ENCODE data around the gene CACNG5.

DNA sequence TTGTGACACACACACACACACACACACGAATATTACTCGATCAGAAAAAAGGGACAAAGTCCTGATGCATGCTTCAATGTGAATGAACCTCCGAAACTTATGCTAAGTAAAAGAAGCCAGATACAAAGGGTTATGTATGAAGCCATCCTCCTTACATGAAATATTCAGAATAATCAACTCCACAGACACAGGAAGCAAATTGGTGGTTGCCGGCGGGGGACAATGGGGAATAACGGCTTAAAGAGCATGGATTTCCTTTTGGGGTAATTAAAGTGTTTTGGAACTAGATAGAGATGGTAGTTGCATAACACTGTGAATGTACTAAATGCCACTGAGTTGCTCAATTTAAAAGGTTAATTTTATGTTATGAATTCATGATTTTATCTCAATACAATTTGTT lies 8.1 kb upstream of the CACNG5 start:
- TF ChIP-seq, protein P1, sequence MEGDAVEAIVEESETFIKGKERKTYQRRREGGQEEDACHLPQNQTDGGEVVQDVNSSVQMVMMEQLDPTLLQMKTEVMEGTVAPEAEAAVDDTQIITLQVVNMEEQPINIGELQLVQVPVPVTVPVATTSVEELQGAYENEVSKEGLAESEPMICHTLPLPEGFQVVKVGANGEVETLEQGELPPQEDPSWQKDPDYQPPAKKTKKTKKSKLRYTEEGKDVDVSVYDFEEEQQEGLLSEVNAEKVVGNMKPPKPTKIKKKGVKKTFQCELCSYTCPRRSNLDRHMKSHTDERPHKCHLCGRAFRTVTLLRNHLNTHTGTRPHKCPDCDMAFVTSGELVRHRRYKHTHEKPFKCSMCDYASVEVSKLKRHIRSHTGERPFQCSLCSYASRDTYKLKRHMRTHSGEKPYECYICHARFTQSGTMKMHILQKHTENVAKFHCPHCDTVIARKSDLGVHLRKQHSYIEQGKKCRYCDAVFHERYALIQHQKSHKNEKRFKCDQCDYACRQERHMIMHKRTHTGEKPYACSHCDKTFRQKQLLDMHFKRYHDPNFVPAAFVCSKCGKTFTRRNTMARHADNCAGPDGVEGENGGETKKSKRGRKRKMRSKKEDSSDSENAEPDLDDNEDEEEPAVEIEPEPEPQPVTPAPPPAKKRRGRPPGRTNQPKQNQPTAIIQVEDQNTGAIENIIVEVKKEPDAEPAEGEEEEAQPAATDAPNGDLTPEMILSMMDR (IDR thresholded peaks at IDR 0.05; ENCODE audit: insufficient read depth, low read length) = no peak
- TF ChIP-seq, protein P2, sequence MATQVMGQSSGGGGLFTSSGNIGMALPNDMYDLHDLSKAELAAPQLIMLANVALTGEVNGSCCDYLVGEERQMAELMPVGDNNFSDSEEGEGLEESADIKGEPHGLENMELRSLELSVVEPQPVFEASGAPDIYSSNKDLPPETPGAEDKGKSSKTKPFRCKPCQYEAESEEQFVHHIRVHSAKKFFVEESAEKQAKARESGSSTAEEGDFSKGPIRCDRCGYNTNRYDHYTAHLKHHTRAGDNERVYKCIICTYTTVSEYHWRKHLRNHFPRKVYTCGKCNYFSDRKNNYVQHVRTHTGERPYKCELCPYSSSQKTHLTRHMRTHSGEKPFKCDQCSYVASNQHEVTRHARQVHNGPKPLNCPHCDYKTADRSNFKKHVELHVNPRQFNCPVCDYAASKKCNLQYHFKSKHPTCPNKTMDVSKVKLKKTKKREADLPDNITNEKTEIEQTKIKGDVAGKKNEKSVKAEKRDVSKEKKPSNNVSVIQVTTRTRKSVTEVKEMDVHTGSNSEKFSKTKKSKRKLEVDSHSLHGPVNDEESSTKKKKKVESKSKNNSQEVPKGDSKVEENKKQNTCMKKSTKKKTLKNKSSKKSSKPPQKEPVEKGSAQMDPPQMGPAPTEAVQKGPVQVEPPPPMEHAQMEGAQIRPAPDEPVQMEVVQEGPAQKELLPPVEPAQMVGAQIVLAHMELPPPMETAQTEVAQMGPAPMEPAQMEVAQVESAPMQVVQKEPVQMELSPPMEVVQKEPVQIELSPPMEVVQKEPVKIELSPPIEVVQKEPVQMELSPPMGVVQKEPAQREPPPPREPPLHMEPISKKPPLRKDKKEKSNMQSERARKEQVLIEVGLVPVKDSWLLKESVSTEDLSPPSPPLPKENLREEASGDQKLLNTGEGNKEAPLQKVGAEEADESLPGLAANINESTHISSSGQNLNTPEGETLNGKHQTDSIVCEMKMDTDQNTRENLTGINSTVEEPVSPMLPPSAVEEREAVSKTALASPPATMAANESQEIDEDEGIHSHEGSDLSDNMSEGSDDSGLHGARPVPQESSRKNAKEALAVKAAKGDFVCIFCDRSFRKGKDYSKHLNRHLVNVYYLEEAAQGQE (IDR thresholded peaks at IDR 0.05; ENCODE audit: insufficient replicate concordance, low read depth) = no peak
- no peak for TF ChIP-seq POLR2AphosphoS5 (IDR thresholded peaks at IDR 0.05; ENCODE audit: low read depth)
- TF ChIP-seq GABPA (IDR thresholded peaks at IDR 0.05; ENCODE audit: low read depth) = no peak
